Neural progenitor cell (in vitro differentiated cells): ENCODE data around the gene NRP1. TPM values are rescaled to one million over a fixed set of nuclear protein-coding genes. Genes with fewer than 3 reads are reported as not detected.

ENCODE experiments used
- DNase-seq: peaks from one replicate; pipeline ENCODE4 v3.0.0-alpha.2; 2016; ENCODE audit warnings: low spot score
- H2AFZ ChIP-seq: fragments of 200-600 bp; sonication (generic); replicated peaks from 2 replicates; pipeline ENCODE4 v1.6.1; 2016; ENCODE audit warnings: antibody characterized with exemption
- H3F3A ChIP-seq: fragments of 200-600 bp; sonication (generic); 2 replicates; pipeline ENCODE4 v1.6.1; 2016; ENCODE audit warnings: antibody characterized with exemption, low read depth
- H3K27ac ChIP-seq: fragments of 200-600 bp; sonication (generic); 2 replicates; pipeline ENCODE4 v1.5.1; 2016; ENCODE audit warnings: mild to moderate bottlenecking
- H3K27me3 ChIP-seq: fragments of 200-600 bp; sonication (generic); 2 replicates; pipeline ENCODE4 v1.6.1; 2016; ENCODE audit warnings: mild to moderate bottlenecking, moderate library complexity
- H3K36me3 ChIP-seq: fragments of 200-600 bp; sonication (generic); 2 replicates; pipeline ENCODE4 v1.5.1; 2016
- H3K4me1 ChIP-seq: fragments of 200-600 bp; sonication (generic); 2 replicates; pipeline ENCODE4 v1.6.1; 2016; ENCODE audit warnings: mixed run types
- H3K4me2 ChIP-seq: fragments of 200-600 bp; sonication (generic); 2 replicates; pipeline ENCODE4 v1.6.1; 2016
- H3K4me3 ChIP-seq: fragments of 200-600 bp; sonication (generic); 2 replicates; pipeline ENCODE4 v1.5.1; 2016
- H3K79me2 ChIP-seq: fragments of 200-600 bp; sonication (generic); 2 replicates; pipeline ENCODE4 v1.6.1; 2016; ENCODE audit warnings: low read depth
- H3K9ac ChIP-seq: fragments of 200-600 bp; sonication (generic); 2 replicates; pipeline ENCODE4 v1.6.1; 2016
- H3K9me3 ChIP-seq: fragments of 200-600 bp; sonication (generic); 2 replicates; pipeline ENCODE4 v1.5.1; 2016; ENCODE audit warnings: low read depth
- H4K20me1 ChIP-seq: fragments of 200-600 bp; sonication (generic); 2 replicates; pipeline ENCODE4 v1.6.1; 2016; ENCODE audit warnings: low read depth
- H3K27ac Mint-ChIP-seq: 3 replicates; pipeline ENCODE4 v1.8.0; 2021; ENCODE audit warnings: mixed read lengths
- H3K27me3 Mint-ChIP-seq: 2 replicates; pipeline ENCODE4 v1.8.0; 2022; ENCODE audit warnings: low read depth, mild to moderate bottlenecking, inconsistent platforms, moderate library complexity, mixed read lengths; ENCODE audit not compliant: insufficient read depth
- H3K36me3 Mint-ChIP-seq: 3 replicates; pipeline ENCODE4 v1.8.0; 2021; ENCODE audit warnings: mixed read lengths
- H3K4me1 Mint-ChIP-seq: 3 replicates; pipeline ENCODE4 v1.8.0; 2021; ENCODE audit warnings: mixed read lengths
- H3K4me3 Mint-ChIP-seq: 3 replicates; pipeline ENCODE4 v1.8.0; 2021; ENCODE audit warnings: mild to moderate bottlenecking, moderate library complexity, mixed read lengths
- H3K9me3 Mint-ChIP-seq: 3 replicates; pipeline ENCODE4 v1.8.0; 2020; ENCODE audit warnings: mixed read lengths
- CTCF ChIP-seq: fragments of 200-600 bp; sonication (generic); IDR thresholded peaks from 2 replicates; pipeline ENCODE4 v1.5.1; 2017; ENCODE audit warnings: antibody characterized with exemption, mild to moderate bottlenecking
- EZH2 ChIP-seq: fragments of 200-600 bp; sonication (generic); IDR thresholded peaks from 2 replicates; pipeline ENCODE4 v1.6.1; 2017; ENCODE audit warnings: antibody characterized with exemption, mild to moderate bottlenecking, moderate library complexity
- EZH2phosphoT487 ChIP-seq: fragments of 200-600 bp; sonication (generic); IDR thresholded peaks from 2 replicates; pipeline ENCODE4 v1.6.1; 2017; ENCODE audit warnings: antibody characterized with exemption
- total RNA-seq: library from RNA; depleted of rRNA; stranded (reverse); fragments of >200 nt; gene quantifications from 2 replicates; pipeline ENCODE4 v1.2.3, GENCODE V29; 2015; ENCODE audit warnings: low replicate concordance

Gene NRP1
- total RNA-seq, 1 donor from 2014 or later: 1.9 TPM

GRCh38 chr10:33178026-33178755 lies 156.3 kb downstream of the NRP1 start:
- Histone ChIP-seq H3K9me3 (no peaks in the 10 kb centered on the region), H4K20me1 (no peaks in the 10 kb centered on the region), H3K4me1 (peaks cover 19% of the 10 kb centered on the region), H3K4me2 (no peak overlapping the region), H3K9ac (no peak overlapping the region), H3K27ac (no peak overlapping the region), H3K4me3 (no peak overlapping the region), H3F3A (no peaks in the 10 kb centered on the region), H3K27me3 (no peaks in the 10 kb centered on the region), H2AFZ (no peak overlapping the region), H3K36me3 (no peaks in the 10 kb centered on the region), H3K79me2 (no peaks in the 10 kb centered on the region)
- H3K9me3 Mint-ChIP-seq: no peaks in the 10 kb centered on the region
- no peak for TF ChIP-seq EZH2
- no peak for TF ChIP-seq CTCF
- TF ChIP-seq EZH2phosphoT487: no peak
- no peak for DNase-seq
- no peaks in the 10 kb centered on the region for H3K4me1 Mint-ChIP-seq
- H3K4me3 Mint-ChIP-seq: no peak overlapping the region
- peaks cover 18% of the 10 kb centered on the region for H3K36me3 Mint-ChIP-seq
- no peaks in the 10 kb centered on the region for H3K27me3 Mint-ChIP-seq
- no peak overlapping the region for H3K27ac Mint-ChIP-seq

- H3F3A ChIP-seq: no peaks in the 10 kb centered on the region
- H3K4me3 ChIP-seq: no peak overlapping the region
- H3K4me3 Mint-ChIP-seq: no peak overlapping the region
- TF ChIP-seq EZH2phosphoT487 (no peak), CTCF (no peak)
- H3K9me3 ChIP-seq: no peaks in the 10 kb centered on the region
- H2AFZ ChIP-seq: no peak overlapping the region
- H3K4me2 ChIP-seq: no peak overlapping the region
- H3K4me1 ChIP-seq: peaks cover 19% of the 10 kb centered on the region
- H3K27me3 Mint-ChIP-seq: no peaks in the 10 kb centered on the region
- no peaks in the 10 kb centered on the region for H3K27me3 ChIP-seq
- H3K27ac ChIP-seq: no peak overlapping the region
- no peak overlapping the region for H3K9ac ChIP-seq
- no peaks in the 10 kb centered on the region for H3K4me1 Mint-ChIP-seq
- H3K79me2 ChIP-seq: no peaks in the 10 kb centered on the region
- H4K20me1 ChIP-seq: no peaks in the 10 kb centered on the region
- no peaks in the 10 kb centered on the region for H3K36me3 ChIP-seq
- H3K36me3 Mint-ChIP-seq: peaks cover 16% of the 10 kb centered on the region
- no peak overlapping the region for H3K27ac Mint-ChIP-seq
- H3K9me3 Mint-ChIP-seq: no peaks in the 10 kb centered on the region
- no peak for DNase-seq
These were observed 157.8 kb downstream of the NRP1 start for GRCh38 chr10:33176688-33177087.

GRCh38 chr10:33174674-33175434 lies 159.6 kb downstream of the NRP1 start:
- H3K36me3 Mint-ChIP-seq: peaks cover 4% of the 10 kb centered on the region
- no peak overlapping the region for H3K9ac ChIP-seq
- peaks cover 2% of the 10 kb centered on the region for H3K9me3 Mint-ChIP-seq
- DNase-seq: no peak
- TF ChIP-seq EZH2phosphoT487: no peak
- no peak for TF ChIP-seq CTCF
- TF ChIP-seq EZH2: no peak
- H3K4me3 ChIP-seq: no peak overlapping the region
- no peaks in the 10 kb centered on the region for H3K36me3 ChIP-seq
- no peaks in the 10 kb centered on the region for H3K9me3 ChIP-seq
- no peak overlapping the region for H2AFZ ChIP-seq
- H3K4me3 Mint-ChIP-seq: no peak overlapping the region
- H3F3A ChIP-seq: no peaks in the 10 kb centered on the region
- H3K4me1 Mint-ChIP-seq: no peaks in the 10 kb centered on the region
- H3K27ac Mint-ChIP-seq: no peak overlapping the region
- peaks cover 19% of the 10 kb centered on the region for H3K4me1 ChIP-seq
- no peaks in the 10 kb centered on the region for H4K20me1 ChIP-seq
- H3K27me3 Mint-ChIP-seq: no peaks in the 10 kb centered on the region
- no peak overlapping the region for H3K4me2 ChIP-seq
- no peaks in the 10 kb centered on the region for H3K79me2 ChIP-seq
- no peak overlapping the region for H3K27ac ChIP-seq
- no peaks in the 10 kb centered on the region for H3K27me3 ChIP-seq
